Measurements from ENCODE around the gene CYP4F22.
"Not testable (repeated sequence)": the region's sequence is repeated elsewhere in the genome, so short reads cannot be mapped to it uniquely, and the experiment has no call there.

CYP4F22 gene

DNA sequence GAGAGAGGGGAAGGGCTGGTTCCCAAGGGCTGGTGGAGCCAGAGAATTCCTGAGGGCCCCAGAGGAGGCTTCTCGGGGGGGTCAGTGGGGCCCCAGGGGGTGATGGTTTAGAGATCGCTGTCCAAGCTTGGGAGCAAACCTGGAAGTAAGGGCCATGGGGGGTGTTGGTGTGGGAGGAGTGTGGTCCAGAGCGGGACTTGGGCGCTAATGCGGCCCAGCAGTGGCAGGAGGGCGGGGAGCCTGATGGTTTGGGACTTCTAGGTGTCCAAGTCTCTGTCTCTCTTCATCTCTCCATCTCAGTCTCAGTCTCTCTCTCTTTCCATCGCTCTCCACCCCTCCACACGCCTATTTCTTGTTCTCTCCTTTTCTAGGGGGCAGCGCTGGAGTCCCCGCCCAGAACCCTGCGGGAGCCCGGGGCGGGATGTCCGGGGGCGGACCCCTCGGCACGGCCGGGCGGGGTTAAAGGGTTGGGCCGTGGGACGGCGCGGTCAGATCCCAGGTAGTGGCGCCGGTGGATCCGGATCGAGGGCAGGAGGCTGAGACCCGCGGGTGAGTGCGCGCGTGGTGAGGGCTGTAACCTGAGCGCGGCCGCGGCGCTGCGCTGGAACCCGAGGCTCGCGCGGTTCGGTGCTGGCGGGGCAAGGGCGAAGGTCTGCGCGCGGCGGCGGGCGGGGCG lies at the start of gene CYP4F22:
TSS of gene CYP4F22 (plus strand) at position 491 of the 676 bp plus-strand sequence. CDS start 16,812 bp downstream, outside the sequence.
- no peak for DNase-seq

- DNase-seq = no peak
These were observed 46.6 kb upstream of the CYP4F22 start for GRCh38 chr19:15461694-15462093.

GRCh38 chr19:15463861-15464371 lies 44.4 kb upstream of the CYP4F22 start:
- no peak for DNase-seq

- DNase-seq = no peak
These were observed 43.6 kb upstream of the CYP4F22 start, which contains the start of gene RASAL3 for GRCh38 chr19:15464394-15465385. Gene RASAL3 (minus strand): TSS chr19:15464544. CDS start chr19:15464358, 186 bp downstream.

DNA sequence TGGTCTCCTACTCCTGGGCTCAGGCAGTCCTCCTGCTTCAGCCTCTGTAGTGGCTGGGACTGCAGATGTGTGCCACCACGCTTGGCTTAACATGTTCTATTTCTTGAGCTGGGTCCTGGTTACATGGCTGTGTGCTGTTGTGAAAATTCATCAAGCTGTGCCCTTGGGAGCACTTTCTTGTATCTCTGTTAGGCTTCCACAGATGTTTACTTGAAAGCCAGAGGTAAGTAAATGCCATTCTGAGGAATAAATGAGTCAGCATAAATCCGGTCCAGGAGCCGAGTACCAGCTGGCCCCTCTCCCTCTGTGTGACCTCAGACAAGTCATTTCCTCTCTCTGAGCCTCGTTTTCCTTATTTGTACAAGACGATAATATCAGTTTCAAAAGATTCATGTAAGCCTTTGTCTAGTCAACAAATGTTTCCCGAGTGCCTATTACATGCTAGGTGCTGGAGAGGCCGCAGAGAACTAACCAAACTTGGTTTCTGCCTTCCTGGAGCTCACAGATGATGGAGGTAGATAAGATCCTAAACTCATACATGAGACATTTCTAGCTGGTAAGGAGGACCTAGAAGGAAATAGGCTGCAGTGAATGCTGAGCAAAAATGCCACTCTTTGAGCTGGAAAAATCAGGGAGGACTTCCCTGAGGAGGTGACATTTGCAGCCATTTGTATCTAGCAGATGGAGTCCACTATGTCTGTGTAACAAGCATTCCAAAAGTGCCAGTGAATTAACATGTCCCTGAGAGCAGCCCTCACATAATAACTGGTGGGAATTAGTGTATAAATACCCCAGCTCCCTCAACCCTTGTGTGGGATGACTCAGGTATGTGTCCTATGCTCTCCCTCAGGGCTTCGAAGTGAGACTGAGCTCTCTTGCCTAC lies 41.2 kb upstream of the CYP4F22 start:
- DNase-seq = no peak

DNA sequence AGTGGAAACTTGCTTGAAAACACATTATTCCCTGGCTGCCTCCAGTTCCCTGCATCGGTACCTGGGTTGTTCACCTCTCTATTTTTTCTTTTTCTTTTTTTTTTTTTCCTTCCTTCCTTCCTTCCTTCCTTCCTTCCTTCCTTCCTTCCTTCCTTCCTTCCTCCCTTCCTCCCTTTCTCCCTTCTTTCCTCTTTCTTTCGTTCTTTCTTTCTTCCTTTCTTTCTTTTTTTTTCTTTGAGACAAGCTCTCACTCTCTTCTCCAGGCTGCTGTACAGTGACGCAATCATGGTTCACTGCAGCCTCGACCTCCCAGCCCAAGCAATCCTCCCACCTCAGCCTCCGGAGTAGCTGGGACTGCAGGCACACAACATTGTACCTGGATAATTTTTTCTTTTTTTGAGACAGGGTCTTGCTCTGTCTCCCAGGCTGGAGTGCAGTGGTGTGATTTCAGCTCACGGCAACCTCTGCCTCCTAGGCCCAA lies 40.6 kb upstream of the CYP4F22 start:
- DNase-seq = no peak

GRCh38 chr19:15468675-15469512 lies 39.4 kb upstream of the CYP4F22 start:
- no peak for DNase-seq

- DNase-seq = no peak
These were observed 38.6 kb upstream of the CYP4F22 start for GRCh38 chr19:15469513-15470297.

- DNase-seq = no peak
These were observed 36.7 kb upstream of the CYP4F22 start for GRCh38 chr19:15471639-15472101.

DNA sequence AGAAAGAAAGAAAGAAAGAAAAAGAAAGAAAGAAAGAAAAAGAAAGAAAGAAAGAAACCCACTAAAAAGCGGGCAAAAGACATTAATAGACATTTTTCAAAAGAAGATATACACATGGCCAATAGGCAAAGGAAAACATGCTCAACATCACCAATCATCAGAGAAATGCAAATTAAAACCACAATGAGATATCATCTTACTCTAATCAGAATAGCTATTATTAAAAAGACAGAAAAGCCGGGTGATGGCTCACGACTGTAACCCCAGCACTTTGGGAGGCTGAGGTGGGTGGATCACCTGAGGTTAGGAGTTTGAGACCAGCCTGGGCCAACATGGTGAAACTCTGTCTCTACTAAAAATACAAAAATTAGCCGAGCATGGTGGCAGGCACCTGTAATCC lies 34.5 kb upstream of the CYP4F22 start:
- not testable (repeated sequence) for DNase-seq

GRCh38 chr19:15475169-15475568 lies 33.2 kb upstream of the CYP4F22 start:
- no peak for DNase-seq

DNA sequence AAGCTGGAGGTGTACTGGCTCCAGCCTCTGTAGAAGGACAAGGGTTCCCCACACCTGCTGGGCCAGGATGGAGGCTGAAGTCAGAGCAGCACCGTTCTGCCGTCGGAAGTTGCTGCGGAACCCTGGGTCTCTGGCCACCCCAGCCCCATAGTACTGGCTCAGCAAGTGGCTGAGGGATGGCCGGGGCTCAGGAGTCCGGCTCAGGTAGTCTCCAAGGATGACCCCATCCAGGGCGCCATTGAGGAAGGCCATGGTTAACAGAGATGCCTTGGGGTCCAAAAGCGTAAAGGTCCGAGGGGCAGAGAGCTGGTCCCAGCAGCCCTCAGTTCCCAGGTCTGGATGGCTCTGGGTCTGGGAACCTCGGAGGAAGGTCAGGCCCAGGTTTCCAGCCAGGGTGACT lies 32.7 kb upstream of the CYP4F22 start:
- no peak for DNase-seq

DNA sequence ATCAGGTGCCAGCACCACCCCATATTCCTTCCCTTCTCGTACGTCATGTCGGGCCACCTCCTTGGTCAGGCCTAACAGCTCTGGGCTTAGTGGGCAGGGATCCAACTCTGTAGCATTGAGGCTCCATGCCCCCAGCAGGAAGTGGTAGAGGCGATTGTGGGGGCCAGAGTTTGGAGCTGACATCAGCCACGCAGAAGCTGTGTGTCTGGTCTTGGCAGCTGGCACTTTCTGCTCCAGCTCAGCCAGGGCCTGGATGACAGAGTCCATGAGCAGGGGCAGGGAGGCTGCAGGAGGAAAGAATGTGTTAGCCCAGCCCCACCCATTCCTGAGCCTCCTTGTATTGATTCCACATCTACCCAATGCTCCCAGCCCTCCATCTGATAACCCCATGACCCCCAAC lies 32.0 kb upstream of the CYP4F22 start:
- DNase-seq = no peak

DNA sequence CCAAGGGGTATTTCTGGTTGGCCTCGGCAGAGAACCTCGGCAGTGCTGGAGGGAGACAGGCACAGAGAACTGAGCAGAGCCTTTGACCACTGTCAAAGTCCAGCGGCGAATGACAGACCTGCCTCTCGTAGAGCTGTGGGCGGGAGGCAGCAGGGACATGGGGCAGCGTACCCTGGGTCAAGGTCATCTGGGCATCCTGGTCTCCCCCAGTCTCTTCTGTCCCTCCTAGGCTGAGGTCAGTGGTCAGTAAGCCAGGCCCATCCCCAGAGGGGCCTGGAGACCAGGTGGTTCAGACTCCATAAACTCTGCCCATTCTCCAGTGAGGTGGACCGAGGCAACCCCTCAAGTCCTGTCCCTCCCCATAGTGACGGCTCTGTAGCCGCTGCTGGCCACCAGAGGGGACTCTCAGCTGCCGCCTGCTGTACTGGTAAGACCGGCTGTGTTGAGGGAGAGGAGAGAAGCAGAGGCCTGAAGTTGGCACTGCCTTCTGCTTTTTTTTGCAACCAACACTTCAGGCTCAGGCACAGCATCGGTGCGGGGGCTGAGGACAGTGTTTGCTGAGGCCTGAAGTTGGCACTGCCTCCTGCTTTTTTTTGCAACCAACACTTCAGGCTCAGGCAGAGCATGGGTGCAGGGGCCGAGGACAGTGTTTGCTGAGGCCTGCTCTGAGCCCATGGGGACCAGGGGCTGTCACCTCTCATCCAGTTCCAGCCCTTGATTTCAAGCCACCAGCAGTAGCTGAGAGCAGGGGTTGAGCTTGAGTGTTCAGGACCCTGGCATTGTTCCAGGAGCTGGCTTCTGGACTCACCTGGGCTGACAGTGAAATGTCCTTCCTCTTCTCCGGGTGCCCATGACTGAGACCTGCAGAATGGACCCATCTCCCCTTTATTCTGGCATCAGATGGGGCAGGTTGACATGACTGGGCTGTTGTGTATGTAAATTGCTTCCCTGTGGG lies 28.7 kb upstream of the CYP4F22 start, which contains the start of gene PGLYRP2:
TSS of gene PGLYRP2 (minus strand) at position 111 of the 955 bp plus-strand sequence. CDS start 130 bp downstream, outside the sequence.
- DNase-seq = peak; percentile 16

DNA sequence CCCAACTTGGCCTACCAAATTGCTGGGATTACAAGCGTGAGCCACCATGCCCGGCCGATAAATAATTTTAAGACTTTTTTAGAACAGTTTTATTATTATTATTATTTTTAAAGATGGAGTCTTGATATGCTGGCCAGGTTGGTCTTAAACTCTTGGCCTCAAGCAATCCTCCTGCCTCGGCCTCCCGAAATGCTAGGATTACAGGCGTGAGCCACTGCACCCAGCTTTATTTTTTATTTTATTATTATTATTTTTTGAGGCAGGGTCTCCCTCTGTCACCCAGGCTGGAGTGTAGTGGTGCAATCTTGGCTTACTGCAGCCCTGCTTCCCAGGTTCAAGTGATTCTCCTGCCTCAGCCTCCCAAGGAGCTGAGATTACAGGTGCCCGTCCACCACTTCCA lies 27.3 kb upstream of the CYP4F22 start:
- DNase-seq = not testable (repeated sequence)

DNA sequence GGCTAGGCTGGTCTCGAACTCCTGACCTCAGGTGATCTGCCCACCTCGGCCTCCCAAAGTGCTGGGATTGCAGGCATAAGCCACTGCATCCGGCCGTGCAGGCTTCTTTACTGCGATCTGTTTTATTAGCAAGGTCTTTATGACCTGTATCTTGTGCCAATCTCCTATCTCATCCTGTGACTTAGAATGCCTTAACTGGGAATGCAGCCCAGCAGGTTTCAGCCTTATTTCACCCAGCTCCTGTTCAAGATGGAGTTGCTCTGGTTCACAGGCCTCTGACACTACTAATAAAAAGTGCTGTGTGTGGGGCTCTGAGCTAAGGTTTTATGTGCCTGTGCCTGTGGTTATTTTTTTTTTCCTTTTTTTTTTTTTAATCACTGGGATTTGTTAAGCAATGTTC lies 22.6 kb upstream of the CYP4F22 start:
- DNase-seq = not testable (repeated sequence)

- no peak for DNase-seq
These were observed 21.3 kb upstream of the CYP4F22 start for GRCh38 chr19:15487038-15487437.

DNA sequence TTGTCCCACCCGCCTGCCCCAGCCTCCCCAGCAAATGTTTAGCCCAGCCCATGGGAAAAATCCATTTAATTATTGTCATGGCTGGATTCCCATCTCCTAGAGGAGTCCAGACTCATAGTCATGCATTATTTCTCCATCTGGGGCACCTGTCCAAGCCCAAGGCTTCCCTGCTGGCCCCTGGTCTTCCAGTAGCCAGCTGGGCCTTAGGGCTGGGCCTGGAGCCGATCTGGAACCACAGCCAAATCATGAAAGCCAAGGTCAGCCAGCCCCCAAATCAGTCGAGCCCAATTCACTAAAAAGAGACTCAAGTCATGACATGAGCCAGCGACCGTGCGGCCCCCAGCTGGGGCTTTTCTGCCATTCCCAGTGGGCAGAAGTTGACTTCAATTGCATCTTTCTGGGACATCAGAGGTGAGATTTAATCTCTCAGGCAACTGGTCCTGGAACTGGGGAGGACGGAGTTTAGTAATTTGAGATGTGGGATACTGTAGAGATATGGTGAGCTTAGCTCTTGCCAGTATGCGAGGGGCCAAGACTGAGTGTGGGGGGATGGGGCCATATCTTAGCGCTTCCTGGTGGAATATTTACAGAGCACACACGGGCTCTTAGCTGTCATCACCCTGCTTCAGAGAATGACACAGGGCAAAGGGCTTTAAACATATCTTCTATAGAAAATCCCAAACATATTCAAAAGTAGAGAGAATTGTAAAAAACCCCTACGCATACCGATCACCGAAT lies 19.7 kb upstream of the CYP4F22 start:
- DNase-seq = no peak

Measured in kidney glomerular epithelial cell (primary cell).